Measurements from ENCODE around the gene RDH8. TPM values are rescaled to one million over a fixed set of nuclear protein-coding genes. Genes with fewer than 3 reads are reported as not detected.

RDH8 gene
- total RNA-seq, 4 donors from 2014 or later = not detected

DNA sequence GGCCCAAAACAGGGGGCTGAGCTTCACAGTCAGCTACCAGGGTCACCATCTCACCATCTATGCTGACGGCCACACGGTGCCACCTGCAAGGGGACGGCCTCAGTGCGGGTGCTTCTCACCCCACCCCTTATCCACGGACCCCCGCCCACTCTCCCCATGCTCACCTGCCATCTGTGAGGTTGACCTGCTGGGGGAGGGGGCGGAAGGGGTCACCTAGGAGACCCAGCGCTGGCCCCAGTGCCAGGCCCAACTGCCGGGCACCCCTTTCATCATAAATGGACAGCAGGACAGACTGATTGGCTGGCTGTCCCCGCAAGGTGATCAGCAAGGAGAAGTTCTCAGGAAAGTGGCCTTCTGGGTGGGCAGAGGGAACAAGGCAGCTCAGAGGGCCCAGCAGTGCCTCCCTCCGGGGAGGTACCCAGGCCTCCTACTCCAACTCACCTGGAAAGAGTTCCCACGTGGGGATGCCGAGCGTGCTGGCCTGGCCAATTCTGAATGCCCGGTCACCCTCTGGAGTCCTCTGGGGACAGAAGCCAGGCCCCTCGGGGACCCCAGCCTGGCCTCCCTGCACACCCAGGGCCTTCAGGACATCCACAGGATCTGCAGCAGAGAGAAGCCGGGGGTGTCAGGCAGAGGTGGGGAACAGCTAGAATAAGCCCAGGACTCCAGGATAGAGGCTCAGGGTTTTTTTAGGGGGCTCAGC is 7.5 kb upstream of the RDH8 start:
- DNase-seq (ENCODE audit: low spot score) = no peak
- ATAC-seq (ENCODE audit: low FRiP score) = no peak
- TF ChIP-seq CTCF (IDR thresholded peaks at IDR 0.05) = no peak

DNA sequence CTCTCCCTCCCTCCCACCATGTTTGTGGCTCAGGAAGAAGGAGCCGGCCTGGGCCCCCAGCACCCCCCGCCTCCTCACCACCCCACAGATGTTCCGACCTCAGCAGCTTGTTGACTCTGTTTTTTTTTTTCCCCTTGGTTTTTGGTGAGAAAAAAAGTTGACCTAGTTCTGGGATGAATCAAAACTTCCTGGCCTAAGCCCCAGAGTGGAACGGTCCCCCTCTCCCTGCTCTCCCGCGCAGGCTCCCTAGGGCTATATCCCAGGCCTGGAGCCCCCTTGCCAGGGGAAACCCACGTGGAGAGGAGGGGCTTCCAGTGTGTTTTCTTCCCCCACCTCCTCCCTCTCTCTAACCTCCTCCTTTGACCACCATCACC is 7.0 kb upstream of the RDH8 start:
- no peak for ATAC-seq (ENCODE audit: low FRiP score)
- DNase-seq (ENCODE audit: low spot score) = no peak
- TF ChIP-seq CTCF (IDR thresholded peaks at IDR 0.05) = no peak

GRCh38 chr19:10006752-10007323 is 6.4 kb upstream of the RDH8 start:
- ATAC-seq (ENCODE audit: low FRiP score) = no peak
- DNase-seq (ENCODE audit: low spot score) = no peak
- TF ChIP-seq CTCF (IDR thresholded peaks at IDR 0.05) = no peak

DNA sequence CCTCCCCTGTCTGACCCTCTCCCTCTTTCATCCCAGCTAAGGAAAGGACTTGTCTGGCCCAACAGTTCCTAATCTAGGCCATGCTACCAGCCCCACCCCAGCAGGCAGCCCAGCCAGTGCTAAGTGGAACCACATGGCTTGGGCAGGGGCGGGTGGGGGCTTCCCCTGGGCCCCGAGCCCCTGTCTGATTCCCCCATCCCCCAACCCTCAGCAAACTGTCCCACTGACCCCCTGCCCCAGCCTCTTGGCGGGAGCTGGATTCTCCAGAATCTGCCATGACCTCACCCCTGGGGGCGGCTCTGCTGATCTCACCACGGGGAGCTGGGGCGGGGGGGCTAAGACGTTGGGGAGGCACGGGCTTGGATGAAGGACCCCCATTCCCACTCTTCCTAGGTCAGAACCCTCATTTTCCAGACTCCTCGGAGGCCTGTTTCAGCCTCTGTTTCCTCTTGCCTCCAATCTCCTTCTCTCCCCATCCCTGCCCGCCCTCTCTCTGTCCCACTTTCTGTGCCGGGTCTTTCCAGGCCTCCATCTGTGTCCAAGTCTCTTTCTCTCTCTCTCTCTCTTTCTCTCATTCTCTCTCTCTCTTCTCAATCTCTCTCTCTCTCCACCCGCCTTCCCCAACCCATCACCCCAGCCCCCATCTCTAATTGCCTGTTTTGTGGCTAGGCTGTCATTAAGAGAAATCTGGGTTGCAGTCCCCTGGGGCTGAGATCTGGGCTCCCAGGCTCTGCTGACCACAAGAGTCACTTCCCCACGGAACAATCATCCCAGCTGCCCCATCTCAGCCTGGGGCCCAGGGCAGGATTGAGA is 5.7 kb upstream of the RDH8 start:
- DNase-seq (ENCODE audit: low spot score) (no peak), ATAC-seq (ENCODE audit: low FRiP score) (no peak)
- no peak for TF ChIP-seq CTCF (IDR thresholded peaks at IDR 0.05)

- no peak for TF ChIP-seq CTCF (IDR thresholded peaks at IDR 0.05)
- no peak for DNase-seq (ENCODE audit: low spot score)
- no peak for ATAC-seq (ENCODE audit: low FRiP score)
Measured at GRCh38 chr19:10008184-10008765, 5.0 kb upstream of the RDH8 start.

DNA sequence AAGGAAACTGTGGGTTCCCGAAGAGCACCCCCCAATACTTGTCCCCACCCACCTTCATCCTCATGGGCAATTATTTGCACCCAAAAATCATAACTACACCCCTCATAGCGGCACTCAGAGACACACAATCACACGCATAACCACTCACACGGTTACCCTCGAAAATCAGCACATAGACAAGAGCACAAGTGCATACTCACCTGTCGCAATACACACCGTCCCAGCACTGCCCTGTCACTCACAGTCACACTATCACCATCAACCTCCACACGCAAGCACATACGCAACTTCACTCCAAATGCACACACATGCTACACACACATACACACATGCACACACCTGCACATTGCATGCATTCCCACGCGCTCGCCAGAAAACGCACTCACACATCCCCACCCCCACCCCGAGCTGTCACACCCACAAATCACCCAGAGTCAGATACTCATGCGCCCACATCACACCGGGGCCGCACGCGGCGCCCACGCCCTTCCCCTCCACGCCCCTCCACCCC is 3.5 kb upstream of the RDH8 start:
- no peak for ATAC-seq (ENCODE audit: low FRiP score)
- no peak for TF ChIP-seq CTCF (IDR thresholded peaks at IDR 0.05)
- DNase-seq (ENCODE audit: low spot score) = no peak

Data from omental fat pad (tissue), 4 donors.